ENCODE measurements around the gene GALNT10. TPM values are rescaled to one million over a fixed set of nuclear protein-coding genes. Genes with fewer than 3 reads are reported as not detected.

Gene GALNT10
- total and polyA plus RNA-seq, 2 of the 8 experiments (the other 6 are each of a cell fraction or from before 2014, with no cell fraction given), result 4.6 to 15.5 TPM

DNA sequence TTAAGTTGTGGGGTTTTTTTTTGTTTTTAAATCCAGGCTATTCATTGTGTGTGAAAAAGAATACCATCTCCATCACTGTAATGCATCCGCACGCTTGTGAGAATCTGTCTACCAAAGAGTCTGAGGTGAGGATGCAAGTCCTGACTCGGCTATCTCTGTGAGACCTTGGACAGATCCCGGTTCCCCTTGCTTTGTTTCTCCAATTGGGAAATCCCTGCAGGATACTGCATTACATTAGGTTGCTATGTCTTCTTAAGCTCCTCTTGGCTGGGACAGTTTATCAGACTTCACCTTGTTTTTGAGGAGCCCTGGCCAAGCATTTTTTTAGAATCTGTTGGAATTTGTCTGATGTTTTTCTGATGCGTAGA is 46.8 kb downstream of the GALNT10 start:
- Histone ChIP-seq H4K20me1 (replicated peaks in 1 of 2; ENCODE audit: control insufficient read depth in 1 of 2, insufficient read depth in 2 of 2, low read length in 2 of 2) (peaks cover 0 to 3% of the 10 kb centered on the region in 2 experiments), H3K4me2 (ENCODE audit: insufficient read depth in 1 of 2, low read depth in 2 of 2, low read length in 2 of 2) (no peak overlapping the region), H4K5ac (ENCODE audit: insufficient read length, low read depth, low read length) (no peak overlapping the region), H3K79me1 (ENCODE audit: low read depth, low read length) (no peaks in the 10 kb centered on the region), H3K4ac (replicated peaks; ENCODE audit: insufficient read length, low read depth, low read length) (no peak overlapping the region), H2BK20ac (ENCODE audit: low read length) (no peak overlapping the region), H2BK120ac (replicated peaks; ENCODE audit: low read depth, low read length) (no peak overlapping the region), H3K79me2 (ENCODE audit: control insufficient read depth in 1 of 2, insufficient read depth in 2 of 2, low read length in 2 of 2) (no peaks in the 10 kb centered on the region), H2AK5ac (ENCODE audit: low read depth, low read length) (no peak overlapping the region), H2BK15ac (ENCODE audit: low read length) (no peak overlapping the region), H2AFZ (ENCODE audit: low read length) (no peak overlapping the region), H3K27me3 (replicated peaks in 1 of 4; ENCODE audit: control insufficient read depth in 3 of 4, extremely low read depth in 1 of 4, insufficient read depth in 3 of 4, low read length in 3 of 4) (no peaks in the 10 kb centered on the region), H3K4me3 (ENCODE audit: extremely low read depth in 1 of 4, insufficient read depth in 2 of 4, low read depth in 3 of 4, low read length in 4 of 4) (no peak overlapping the region), H4K91ac (replicated peaks; ENCODE audit: insufficient read length, low read length) (no peak overlapping the region), H3K56ac (replicated peaks; ENCODE audit: insufficient read length, low read depth, low read length) (no peak overlapping the region), H3K9ac (replicated peaks in 1 of 4; ENCODE audit: extremely low read depth in 1 of 4, low read depth in 3 of 4, low read length in 3 of 4) (no peak overlapping the region), H3K9me3 (ENCODE audit: insufficient read depth in 2 of 2, low read depth in 1 of 2, low read length in 1 of 2) (no peaks in the 10 kb centered on the region), H3K18ac (ENCODE audit: extremely low read depth, low read length) (no peak overlapping the region), H3K36me3 (ENCODE audit: control insufficient read depth in 2 of 4, insufficient read depth in 4 of 4, low read length in 3 of 4) (no peaks in the 10 kb centered on the region), H3K14ac (ENCODE audit: insufficient read length) (no peak overlapping the region), H3K23me2 (ENCODE audit: low read depth, low read length) (no peaks in the 10 kb centered on the region), H3K4me1 (replicated peaks in 1 of 4; ENCODE audit: control insufficient read depth in 3 of 4, insufficient read depth in 4 of 4, low read length in 3 of 4) (peaks cover 2 to 7% (median 5%) of the 10 kb centered on the region in 4 experiments; a peak in 5 of 7 replicates), H3K23ac (ENCODE audit: insufficient read length) (no peak overlapping the region), H4K8ac (ENCODE audit: extremely low read depth, insufficient read depth, low read length) (no peak overlapping the region), H3K27ac (ENCODE audit: low read depth, low read length) (no peak overlapping the region), H2BK12ac (ENCODE audit: low read depth, low read length) (no peak overlapping the region), H2BK5ac (ENCODE audit: low read depth, low read length) (no peak overlapping the region)
- CTCF ChIA-PET (ENCODE audit: partially characterized antibody), result interaction anchor here (0.8 to 4.3 kb wide), 6 partner anchors 19 to 263 kb away, joined by 3 to 18 read pairs (median 4); no protein-coding TSS in a partner anchor
- FAIRE-seq (no peak), DNase-seq (ENCODE audit: low read depth in 1 of 2, low spot score in 2 of 2) (no peak)
- WGBS, 2 experiments (ENCODE audit: extremely low coverage in 1 of 2, insufficient coverage in 1 of 2, insufficient read length in 1 of 2, insufficient replicate concordance in 2 of 2, low coverage in 1 of 2, low lambda C conversion rate in 2 of 2, missing lambda C conversion rate in 1 of 2), result 76% methylated on average over 5 of the region's 5 CpGs; no CpG with 5 or more reads in 1 of the 2 experiments
- POLR2A ChIA-PET (ENCODE audit: partially characterized antibody), result no interaction called here
- no peak for TF ChIP-seq TCF12 (IDR thresholded peaks at IDR 0.05; ENCODE audit: low read depth, low read length)
- TF ChIP-seq SIRT6 (IDR thresholded peaks at IDR 0.05; ENCODE audit: low read length), result no peak
- TF ChIP-seq, protein P1, sequence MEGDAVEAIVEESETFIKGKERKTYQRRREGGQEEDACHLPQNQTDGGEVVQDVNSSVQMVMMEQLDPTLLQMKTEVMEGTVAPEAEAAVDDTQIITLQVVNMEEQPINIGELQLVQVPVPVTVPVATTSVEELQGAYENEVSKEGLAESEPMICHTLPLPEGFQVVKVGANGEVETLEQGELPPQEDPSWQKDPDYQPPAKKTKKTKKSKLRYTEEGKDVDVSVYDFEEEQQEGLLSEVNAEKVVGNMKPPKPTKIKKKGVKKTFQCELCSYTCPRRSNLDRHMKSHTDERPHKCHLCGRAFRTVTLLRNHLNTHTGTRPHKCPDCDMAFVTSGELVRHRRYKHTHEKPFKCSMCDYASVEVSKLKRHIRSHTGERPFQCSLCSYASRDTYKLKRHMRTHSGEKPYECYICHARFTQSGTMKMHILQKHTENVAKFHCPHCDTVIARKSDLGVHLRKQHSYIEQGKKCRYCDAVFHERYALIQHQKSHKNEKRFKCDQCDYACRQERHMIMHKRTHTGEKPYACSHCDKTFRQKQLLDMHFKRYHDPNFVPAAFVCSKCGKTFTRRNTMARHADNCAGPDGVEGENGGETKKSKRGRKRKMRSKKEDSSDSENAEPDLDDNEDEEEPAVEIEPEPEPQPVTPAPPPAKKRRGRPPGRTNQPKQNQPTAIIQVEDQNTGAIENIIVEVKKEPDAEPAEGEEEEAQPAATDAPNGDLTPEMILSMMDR (IDR thresholded peaks at IDR 0.05; ENCODE audit: control extremely low read depth in 1 of 3, insufficient read depth in 1 of 3, low read depth in 1 of 3, low read length in 3 of 3), result no peak
- TF ChIP-seq SRF (IDR thresholded peaks at IDR 0.05; ENCODE audit: low read depth, low read length), result no peak
- no peak for TF ChIP-seq NRF1 (IDR thresholded peaks at IDR 0.05; ENCODE audit: low read depth, low read length)
- no peak for TF ChIP-seq CHD1 (IDR thresholded peaks at IDR 0.05; ENCODE audit: low read depth, low read length)
- TF ChIP-seq, protein P2, sequence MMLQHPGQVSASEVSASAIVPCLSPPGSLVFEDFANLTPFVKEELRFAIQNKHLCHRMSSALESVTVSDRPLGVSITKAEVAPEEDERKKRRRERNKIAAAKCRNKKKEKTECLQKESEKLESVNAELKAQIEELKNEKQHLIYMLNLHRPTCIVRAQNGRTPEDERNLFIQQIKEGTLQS (IDR thresholded peaks at IDR 0.05; ENCODE audit: insufficient read depth, low read depth, low read length), result no peak
- no peak for TF ChIP-seq NANOG (IDR thresholded peaks at IDR 0.05; ENCODE audit: insufficient read depth, low read depth, low read length, poor library complexity, severe bottlenecking)
- TF ChIP-seq RBBP5 (IDR thresholded peaks at IDR 0.05; ENCODE audit: borderline replicate concordance, low read depth, low read length), result no peak
- TF ChIP-seq, protein P3, sequence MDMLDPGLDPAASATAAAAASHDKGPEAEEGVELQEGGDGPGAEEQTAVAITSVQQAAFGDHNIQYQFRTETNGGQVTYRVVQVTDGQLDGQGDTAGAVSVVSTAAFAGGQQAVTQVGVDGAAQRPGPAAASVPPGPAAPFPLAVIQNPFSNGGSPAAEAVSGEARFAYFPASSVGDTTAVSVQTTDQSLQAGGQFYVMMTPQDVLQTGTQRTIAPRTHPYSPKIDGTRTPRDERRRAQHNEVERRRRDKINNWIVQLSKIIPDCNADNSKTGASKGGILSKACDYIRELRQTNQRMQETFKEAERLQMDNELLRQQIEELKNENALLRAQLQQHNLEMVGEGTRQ (IDR thresholded peaks at IDR 0.05; ENCODE audit: low read length), result no peak
